ENCODE measurements around the gene RBM23. TPM values are rescaled to one million over a fixed set of nuclear protein-coding genes. Genes with fewer than 3 reads are reported as not detected.
A peak's percentile ranks its signal among the peaks of the same experiment; 100 is the strongest.

The RBM23 gene
- total and polyA plus RNA-seq, 10 of the 15 experiments (the other 5 are each of a cell fraction or from before 2014, with no cell fraction given), result 54.0 to 72.6 (median 61.3) TPM

DNA sequence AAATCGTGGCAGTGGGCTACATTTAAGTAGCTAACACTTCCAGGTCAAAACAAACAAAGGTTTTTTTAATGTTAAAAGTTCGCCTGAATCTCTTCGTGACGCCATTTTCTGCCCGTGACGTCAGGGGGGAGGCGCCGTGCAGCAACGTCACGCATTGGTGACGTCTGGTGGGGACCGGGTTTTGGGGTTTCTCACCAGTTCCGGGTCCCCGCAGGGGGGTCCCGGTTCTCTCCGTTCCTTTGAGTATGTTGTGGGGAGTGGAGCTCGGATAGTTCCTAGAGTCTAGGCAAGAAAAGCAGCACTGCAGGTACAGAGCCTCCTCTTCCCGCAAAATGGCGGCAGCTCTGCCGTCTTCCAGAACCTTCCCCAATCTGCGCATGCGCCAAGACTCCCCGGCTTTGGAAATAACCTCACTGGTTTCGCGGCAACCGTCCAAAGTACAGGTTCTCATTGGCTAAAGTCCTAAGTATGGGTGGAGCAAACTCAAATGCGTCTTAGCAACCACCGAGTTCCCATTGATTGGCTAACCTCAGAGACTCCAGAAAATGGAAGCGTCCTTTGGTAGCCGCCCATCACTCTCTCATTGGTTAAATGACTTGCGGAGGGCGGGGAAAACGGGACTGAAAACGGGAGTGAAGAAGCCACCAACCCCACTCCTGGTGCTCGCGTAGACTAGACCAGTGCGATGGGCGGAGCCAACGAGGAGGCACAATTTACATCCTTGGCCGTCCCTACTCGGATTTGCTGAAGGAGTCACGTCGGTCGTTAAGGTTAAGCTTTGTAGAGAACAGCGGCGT is at the start of gene RBM23 (continued):
- TF ChIP-seq, protein P1, sequence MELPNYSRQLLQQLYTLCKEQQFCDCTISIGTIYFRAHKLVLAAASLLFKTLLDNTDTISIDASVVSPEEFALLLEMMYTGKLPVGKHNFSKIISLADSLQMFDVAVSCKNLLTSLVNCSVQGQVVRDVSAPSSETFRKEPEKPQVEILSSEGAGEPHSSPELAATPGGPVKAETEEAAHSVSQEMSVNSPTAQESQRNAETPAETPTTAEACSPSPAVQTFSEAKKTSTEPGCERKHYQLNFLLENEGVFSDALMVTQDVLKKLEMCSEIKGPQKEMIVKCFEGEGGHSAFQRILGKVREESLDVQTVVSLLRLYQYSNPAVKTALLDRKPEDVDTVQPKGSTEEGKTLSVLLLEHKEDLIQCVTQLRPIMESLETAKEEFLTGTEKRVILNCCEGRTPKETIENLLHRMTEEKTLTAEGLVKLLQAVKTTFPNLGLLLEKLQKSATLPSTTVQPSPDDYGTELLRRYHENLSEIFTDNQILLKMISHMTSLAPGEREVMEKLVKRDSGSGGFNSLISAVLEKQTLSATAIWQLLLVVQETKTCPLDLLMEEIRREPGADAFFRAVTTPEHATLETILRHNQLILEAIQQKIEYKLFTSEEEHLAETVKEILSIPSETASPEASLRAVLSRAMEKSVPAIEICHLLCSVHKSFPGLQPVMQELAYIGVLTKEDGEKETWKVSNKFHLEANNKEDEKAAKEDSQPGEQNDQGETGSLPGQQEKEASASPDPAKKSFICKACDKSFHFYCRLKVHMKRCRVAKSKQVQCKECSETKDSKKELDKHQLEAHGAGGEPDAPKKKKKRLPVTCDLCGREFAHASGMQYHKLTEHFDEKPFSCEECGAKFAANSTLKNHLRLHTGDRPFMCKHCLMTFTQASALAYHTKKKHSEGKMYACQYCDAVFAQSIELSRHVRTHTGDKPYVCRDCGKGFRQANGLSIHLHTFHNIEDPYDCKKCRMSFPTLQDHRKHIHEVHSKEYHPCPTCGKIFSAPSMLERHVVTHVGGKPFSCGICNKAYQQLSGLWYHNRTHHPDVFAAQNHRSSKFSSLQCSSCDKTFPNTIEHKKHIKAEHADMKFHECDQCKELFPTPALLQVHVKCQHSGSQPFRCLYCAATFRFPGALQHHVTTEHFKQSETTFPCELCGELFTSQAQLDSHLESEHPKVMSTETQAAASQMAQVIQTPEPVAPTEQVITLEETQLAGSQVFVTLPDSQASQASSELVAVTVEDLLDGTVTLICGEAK (IDR thresholded peaks at IDR 0.05; ENCODE audit: borderline replicate concordance), result no peak; the same call in 1 of the 2 replicates
- TF ChIP-seq SP1 (IDR thresholded peaks at IDR 0.05; ENCODE audit: low read depth, low read length), result peak; percentile 75
- TF ChIP-seq, protein P2, sequence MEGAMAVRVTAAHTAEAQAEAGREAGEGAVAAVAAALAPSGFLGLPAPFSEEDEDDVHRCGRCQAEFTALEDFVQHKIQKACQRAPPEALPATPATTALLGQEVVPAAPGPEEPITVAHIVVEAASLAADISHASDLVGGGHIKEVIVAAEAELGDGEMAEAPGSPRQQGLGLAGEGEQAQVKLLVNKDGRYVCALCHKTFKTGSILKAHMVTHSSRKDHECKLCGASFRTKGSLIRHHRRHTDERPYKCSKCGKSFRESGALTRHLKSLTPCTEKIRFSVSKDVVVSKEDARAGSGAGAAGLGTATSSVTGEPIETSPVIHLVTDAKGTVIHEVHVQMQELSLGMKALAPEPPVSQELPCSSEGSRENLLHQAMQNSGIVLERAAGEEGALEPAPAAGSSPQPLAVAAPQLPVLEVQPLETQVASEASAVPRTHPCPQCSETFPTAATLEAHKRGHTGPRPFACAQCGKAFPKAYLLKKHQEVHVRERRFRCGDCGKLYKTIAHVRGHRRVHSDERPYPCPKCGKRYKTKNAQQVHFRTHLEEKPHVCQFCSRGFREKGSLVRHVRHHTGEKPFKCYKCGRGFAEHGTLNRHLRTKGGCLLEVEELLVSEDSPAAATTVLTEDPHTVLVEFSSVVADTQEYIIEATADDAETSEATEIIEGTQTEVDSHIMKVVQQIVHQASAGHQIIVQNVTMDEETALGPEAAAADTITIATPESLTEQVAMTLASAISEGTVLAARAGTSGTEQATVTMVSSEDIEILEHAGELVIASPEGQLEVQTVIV (IDR thresholded peaks at IDR 0.05; ENCODE audit: borderline replicate concordance, partially characterized antibody), result no peak
- TF ChIP-seq, protein P3, sequence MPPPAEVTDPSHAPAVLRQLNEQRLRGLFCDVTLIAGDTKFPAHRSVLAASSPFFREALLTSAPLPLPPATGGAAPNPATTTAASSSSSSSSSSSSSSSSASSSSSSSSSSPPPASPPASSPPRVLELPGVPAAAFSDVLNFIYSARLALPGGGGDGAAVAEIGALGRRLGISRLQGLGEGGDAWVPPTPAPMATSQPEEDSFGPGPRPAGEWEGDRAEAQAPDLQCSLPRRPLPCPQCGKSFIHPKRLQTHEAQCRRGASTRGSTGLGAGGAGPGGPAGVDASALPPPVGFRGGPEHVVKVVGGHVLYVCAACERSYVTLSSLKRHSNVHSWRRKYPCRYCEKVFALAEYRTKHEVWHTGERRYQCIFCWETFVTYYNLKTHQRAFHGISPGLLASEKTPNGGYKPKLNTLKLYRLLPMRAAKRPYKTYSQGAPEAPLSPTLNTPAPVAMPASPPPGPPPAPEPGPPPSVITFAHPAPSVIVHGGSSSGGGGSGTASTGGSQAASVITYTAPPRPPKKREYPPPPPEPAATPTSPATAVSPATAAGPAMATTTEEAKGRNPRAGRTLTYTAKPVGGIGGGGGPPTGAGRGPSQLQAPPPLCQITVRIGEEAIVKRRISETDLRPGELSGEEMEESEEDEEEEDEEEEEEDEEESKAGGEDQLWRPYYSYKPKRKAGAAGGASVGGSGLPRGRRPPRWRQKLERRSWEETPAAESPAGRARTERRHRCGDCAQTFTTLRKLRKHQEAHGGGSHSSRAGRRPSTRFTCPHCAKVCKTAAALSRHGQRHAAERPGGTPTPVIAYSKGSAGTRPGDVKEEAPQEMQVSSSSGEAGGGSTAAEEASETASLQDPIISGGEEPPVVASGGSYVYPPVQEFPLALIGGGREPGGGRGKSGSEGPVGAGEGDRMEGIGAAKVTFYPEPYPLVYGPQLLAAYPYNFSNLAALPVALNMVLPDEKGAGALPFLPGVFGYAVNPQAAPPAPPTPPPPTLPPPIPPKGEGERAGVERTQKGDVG (CRISPR knock-in tag; IDR thresholded peaks at IDR 0.05), result no peak
- peak; percentile 73; the same call in 1 of the 2 replicates for TF ChIP-seq RB1 (IDR thresholded peaks at IDR 0.05; ENCODE audit: borderline replicate concordance)

Measured in GM12878 (cell line).